ENCODE measurements around the gene PDZD8. TPM values are rescaled to one million over a fixed set of nuclear protein-coding genes. Genes with fewer than 3 reads are reported as not detected.

The PDZD8 gene
- total RNA-seq, 1 donor from 2014 or later: 21.0 TPM

GRCh38 chr10:117386805-117387204 is 11.6 kb upstream of the PDZD8 start:
- Histone ChIP-seq H3K4me3 (no peak overlapping the region), H3K27ac (no peak overlapping the region), H3K4me1 (no peaks in the 10 kb centered on the region), H3K9me3 (no peaks in the 10 kb centered on the region), H3K36me3 (no peaks in the 10 kb centered on the region), H3K27me3 (no peaks in the 10 kb centered on the region)
- no peak for TF ChIP-seq CTCF (IDR thresholded peaks at IDR 0.05)
- DNase-seq (ENCODE audit: low spot score in 2 of 2): no peak
- intact Hi-C loops (cut with DNase I): no loop called here

- no peaks in the 10 kb centered on the region for H3K36me3 ChIP-seq
- no peak overlapping the region for H3K27ac ChIP-seq
- no peaks in the 10 kb centered on the region for H3K27me3 ChIP-seq
- intact Hi-C loops (cut with DNase I): no loop called here
- DNase-seq (ENCODE audit: low spot score in 2 of 2): no peak
- H3K9me3 ChIP-seq: no peaks in the 10 kb centered on the region
- TF ChIP-seq CTCF (IDR thresholded peaks at IDR 0.05): no peak
- H3K4me1 ChIP-seq: no peaks in the 10 kb centered on the region
- no peak overlapping the region for H3K4me3 ChIP-seq
Measured at GRCh38 chr10:117382861-117383260, 7.6 kb upstream of the PDZD8 start.

- no peaks in the 10 kb centered on the region for H3K9me3 ChIP-seq
Measured at GRCh38 chr10:117374506-117375359, 507 bp downstream of the PDZD8 start.

GRCh38 chr10:117373823-117374505 is 1.3 kb downstream of the PDZD8 start:
- intact Hi-C loops (cut with DNase I): loop anchor here (2.0 to 10.0 kb wide), 5 partner anchors 171 to 1381 kb away; partner anchors contain the start of genes CACUL1, EMX2, FAM204A and HSPA12A
- TF ChIP-seq CTCF (IDR thresholded peaks at IDR 0.05): no peak
- peak overlapping the region; percentile 96 to 97 for H3K27ac ChIP-seq
- DNase-seq (ENCODE audit: low spot score in 2 of 2): peak in 1 of 2 donors; percentile 76
- no peaks in the 10 kb centered on the region for H3K9me3 ChIP-seq
- H3K4me1 ChIP-seq: peaks cover 0 to 20% of the 10 kb centered on the region in 2 donors
- no peaks in the 10 kb centered on the region for H3K27me3 ChIP-seq
- no peaks in the 10 kb centered on the region for H3K36me3 ChIP-seq
- H3K4me3 ChIP-seq: peak overlapping the region; percentile 92 to 96

More at GRCh38 chr10:117374506-117375359, 507 bp downstream of the PDZD8 start:
- H3K4me1 ChIP-seq: peaks cover 0 to 16% of the 10 kb centered on the region in 2 donors
- DNase-seq (ENCODE audit: low spot score in 2 of 2): peak in 1 of 2 donors; percentile 71
- H3K27ac ChIP-seq: peak overlapping the region; percentile 96 to 97
- TF ChIP-seq CTCF (IDR thresholded peaks at IDR 0.05): peak in 1 of 3 experiments; percentile 12
- peak overlapping the region; percentile 92 to 96 for H3K4me3 ChIP-seq
- H3K27me3 ChIP-seq: no peaks in the 10 kb centered on the region
- H3K36me3 ChIP-seq: no peaks in the 10 kb centered on the region
- intact Hi-C loops (cut with DNase I): loop anchor here (1.0 to 10.0 kb wide), 6 partner anchors 68 to 1380 kb away; partner anchors contain the start of genes CACUL1, EMX2, FAM204A and HSPA12A

GRCh38 chr10:117370205-117370604 is 5.0 kb downstream of the PDZD8 start:
- intact Hi-C loops (cut with DNase I): loop anchor here (10.0 kb wide), 3 partner anchors 175 to 1385 kb away; partner anchors contain the start of genes CACUL1, EMX2 and FAM204A
- peaks cover 0 to 17% of the 10 kb centered on the region in 2 donors for H3K4me1 ChIP-seq
- H3K27me3 ChIP-seq: no peaks in the 10 kb centered on the region
- no peak overlapping the region for H3K4me3 ChIP-seq
- H3K27ac ChIP-seq: no peak overlapping the region
- DNase-seq (ENCODE audit: low spot score in 2 of 2): no peak
- TF ChIP-seq CTCF (IDR thresholded peaks at IDR 0.05): no peak
- H3K9me3 ChIP-seq: no peaks in the 10 kb centered on the region
- H3K36me3 ChIP-seq: no peaks in the 10 kb centered on the region

Measured in ascending aorta (tissue), 2 donors.